ENCODE results near the gene HNRNPUL2.
A peak's percentile ranks its signal among the peaks of the same experiment; 100 is the strongest.
"Not testable (repeated sequence)": the region's sequence is repeated elsewhere in the genome, so short reads cannot be mapped to it uniquely, and the experiment has no call there.

The HNRNPUL2 gene

DNA sequence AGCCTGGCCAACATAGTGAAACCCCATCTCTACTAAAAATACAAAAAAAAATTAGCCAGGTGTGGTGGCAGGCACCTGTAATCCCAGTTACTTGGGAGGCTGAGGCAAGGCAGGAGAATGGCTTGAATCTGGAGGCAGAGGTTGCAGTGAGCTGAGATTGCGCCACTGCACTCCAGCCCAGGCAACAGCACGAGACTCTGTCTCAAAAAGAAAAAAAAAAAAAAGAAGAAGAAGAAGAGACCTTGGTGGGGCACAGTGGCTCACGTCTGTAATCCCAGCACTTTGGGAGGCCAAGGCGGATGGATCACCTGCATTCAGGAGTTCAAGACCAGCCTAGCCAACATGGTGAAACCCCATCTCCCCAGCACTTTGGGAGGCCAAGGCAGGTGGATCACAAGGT is 23.3 kb downstream of the HNRNPUL2 start:
- not testable (repeated sequence) for DNase-seq (ENCODE audit: low read depth in 2 of 2)

DNA sequence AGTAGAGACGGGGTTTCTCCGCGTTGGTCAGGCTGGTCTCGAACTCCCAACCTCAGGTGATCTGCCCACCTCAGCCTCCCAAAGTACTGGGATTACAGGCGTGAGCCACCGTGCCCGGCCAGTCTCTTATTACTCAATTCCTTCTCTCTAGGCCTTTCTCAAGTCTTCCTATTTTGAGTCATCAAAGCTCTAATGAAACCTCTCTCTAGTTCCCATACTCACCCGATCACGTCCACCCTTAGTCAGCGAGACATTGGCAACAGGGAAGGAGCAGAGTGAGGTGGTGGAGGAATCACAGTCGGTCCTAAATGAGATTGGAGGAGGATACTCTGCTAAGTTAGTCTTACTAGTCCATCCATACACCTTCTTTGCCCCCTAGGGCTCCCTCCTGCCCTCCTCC is 25.0 kb downstream of the HNRNPUL2 start:
- DNase-seq (ENCODE audit: low read depth in 2 of 2): no peak

DNA sequence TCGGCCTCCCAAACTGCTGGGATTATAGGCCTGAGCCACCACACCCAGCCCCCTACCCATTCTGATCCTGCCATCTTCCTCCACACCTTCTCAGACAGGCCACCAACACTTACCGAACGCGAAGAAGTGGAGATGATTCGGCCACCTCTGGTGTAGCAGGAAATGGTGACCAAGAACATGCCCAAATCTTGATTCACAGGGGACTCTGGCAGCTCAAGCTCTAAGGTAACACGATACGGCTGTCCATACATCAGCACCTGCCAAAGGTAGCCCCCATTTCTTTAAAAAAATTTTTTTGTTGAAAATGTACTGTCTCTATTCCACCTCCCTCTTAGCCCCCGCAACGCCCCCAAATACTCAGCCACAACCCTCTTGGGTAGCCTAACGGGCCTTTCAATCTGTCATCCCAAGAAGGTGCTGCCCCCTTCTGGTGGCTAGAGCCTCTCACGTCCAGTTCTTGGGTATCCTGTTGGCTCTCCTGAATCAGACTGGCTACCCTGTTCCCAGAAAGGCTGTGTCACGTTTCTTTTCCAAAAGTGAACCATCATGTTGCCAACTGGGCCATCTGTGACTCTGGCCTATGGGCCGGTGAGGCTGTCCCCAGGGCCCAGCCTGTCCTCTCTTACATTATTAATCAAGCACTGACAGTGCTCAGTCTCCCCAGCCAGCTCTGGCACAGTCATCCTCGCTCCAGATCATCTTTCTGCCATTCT is 32.6 kb downstream of the HNRNPUL2 start:
- DNase-seq (ENCODE audit: low read depth in 2 of 2): peak; percentile 37 to 67

- DNase-seq (ENCODE audit: low read depth in 2 of 2): not testable (repeated sequence)
Observed at GRCh38 chr11:62693624-62694023, 33.6 kb downstream of the HNRNPUL2 start.

GRCh38 chr11:62689421-62690183 is 37.7 kb downstream of the HNRNPUL2 start, which contains the start of gene LRRN4CL:
TSS of gene LRRN4CL (minus strand) at chr11:62689530. CDS start at chr11:62688508, 1,022 bp downstream.
- no peak for DNase-seq (ENCODE audit: low read depth in 2 of 2)

DNA sequence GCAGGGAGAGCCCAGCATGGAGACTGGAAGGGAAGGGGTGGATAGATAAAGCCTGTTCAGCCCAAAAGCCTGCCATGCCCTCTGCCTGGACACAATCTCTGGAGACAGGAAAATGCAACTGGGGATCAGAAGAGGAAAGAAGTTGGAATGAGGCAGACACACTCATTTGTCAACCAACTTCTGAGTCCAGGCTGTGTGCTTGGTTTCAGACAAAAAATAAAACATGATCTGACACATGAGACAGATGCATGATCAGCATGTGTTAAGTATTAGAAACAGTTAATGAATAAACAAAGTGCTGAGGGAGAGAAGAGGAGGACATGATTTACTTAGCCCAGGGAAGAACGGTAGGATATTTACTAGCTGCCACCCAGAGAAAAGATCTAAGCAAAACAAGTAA is 38.8 kb downstream of the HNRNPUL2 start:
- no peak for DNase-seq (ENCODE audit: low read depth in 2 of 2)

DNA sequence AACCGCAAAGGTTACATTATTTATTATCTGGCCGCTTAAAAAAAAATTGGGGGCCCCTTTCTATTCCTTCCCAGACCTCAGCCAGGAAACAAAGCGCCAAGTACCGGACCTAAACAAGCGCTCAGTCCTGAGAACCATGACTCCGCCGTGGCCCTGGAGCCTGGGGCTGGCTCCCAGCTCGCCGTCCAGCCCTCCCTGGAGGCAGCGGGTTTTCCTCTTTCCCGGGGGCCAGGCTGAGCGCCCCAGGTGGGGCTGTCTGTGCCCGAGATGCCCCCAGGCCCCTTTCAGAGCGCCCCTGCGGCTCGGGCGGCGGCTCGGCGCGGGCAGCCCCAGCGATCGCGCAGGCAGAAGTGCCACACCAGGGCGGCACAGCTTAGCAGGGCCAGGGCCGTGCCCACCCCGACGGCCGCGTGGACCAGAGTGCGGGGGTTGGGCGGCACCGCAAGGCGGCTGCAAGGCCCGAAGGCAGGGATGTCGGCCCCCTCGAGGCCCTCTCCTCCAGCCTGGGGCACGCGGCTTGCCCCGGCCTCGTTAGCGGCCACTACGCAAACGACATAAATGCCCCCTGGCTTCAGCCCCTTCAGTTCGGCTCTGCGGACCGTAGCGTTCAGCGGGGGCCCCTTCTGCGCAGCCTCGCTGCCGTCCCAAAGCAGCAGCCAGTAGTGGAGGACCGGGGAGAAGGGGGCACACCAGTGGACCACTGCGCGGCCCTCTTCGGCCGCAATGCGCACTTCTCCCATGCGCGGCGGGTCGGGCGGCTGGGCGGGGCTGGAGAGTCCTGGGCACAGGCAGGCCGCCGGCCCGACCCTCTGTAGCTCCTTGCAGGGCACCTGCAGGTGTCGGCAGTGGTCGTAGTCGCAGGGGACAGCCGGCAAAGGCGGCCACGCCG is 39.5 kb downstream of the HNRNPUL2 start:
- DNase-seq (ENCODE audit: low read depth in 2 of 2): no peak

DNA sequence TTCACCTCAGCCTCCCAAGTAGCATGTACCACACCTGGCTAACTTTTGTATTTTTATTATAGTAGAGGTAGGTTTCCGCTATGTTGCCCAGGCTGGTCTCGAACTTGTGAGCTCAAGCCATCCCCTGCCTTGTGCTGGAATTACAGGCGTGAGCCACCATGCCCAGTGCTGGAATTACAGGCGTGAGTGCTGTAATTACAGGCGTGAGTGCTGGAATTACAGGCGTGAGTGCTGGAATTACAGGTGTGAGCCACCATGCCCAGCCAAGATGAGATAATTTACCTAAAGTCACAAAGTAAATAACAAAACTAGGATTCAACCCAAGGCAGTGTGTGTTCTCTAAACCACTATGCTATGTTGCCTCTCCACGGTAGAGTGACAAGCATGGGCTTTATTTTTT is 44.7 kb downstream of the HNRNPUL2 start:
- no peak for DNase-seq (ENCODE audit: low read depth in 2 of 2)

DNA sequence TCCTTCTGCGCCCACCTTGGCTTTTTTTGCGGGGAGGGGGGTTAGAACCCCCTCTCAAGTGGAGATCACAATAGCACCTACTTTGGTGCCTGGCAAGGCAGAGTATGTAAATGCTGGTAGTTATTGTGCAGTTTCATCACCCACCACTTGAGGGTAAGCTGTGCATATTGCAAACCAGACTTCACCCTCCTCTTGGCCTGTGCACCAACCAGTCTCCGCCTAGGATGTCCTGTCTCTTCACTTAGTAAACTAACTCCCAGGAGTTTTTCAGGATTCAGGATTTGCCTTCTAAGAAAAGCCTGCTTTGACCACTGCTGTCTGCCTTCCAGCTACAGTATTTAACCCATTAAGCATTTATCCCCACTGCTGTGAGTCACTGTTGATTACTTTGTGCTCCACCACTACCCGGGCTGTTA is 46.4 kb downstream of the HNRNPUL2 start:
- DNase-seq (ENCODE audit: low read depth in 2 of 2): no peak

DNA sequence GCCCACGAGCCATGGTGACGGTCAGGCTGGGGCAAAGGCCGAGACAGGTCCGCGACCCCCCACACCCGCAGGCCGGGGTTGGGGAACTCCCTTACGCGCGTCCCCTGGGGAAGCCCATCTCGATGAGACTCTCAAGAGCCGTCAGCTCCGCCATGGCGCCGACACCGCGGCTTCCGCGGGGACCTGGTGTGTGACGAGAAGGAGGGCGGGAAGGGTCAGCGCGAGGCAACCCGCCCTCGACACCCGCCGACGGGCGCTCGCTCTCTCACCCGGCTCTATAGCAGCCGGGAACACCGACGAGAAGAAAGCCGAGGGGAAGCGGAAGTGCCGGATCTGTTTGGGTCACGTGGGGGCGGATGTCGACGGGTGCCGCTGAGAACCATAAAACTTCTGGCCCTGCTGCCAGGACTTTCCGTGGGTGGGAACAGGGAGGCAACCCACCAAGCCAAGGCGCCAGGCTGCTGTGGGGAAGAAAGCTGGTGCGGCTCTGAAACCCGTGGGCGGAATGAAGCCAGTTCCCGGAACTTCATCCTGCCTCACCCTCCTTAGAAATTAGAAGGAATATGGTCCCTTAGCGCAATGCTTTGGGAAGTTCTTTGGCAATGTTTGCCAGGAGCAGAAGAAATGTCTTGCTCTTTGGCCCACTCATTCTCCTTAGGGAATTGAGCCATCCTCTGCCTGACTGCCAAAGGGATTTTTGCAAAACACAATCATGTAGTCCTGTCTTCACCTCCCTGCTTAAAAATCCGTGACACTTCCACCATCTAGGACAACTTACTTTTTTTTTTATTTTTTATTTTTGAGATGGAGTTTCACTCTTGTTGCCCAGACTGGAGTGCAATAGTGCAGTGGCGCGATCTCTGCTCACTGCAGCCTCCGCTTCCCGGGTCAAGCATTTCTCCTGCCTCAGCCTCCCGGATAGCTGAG is 48.2 kb downstream of the HNRNPUL2 start, which contains the start of gene UBXN1:
TSS of gene UBXN1 (minus strand) at position 304 of the 927 bp plus-strand sequence. CDS start at position 154, 150 bp downstream.
- peak; percentile 71 to 86 for DNase-seq (ENCODE audit: low read depth in 2 of 2)

GRCh38 chr11:62678433-62678769 is 48.9 kb downstream of the HNRNPUL2 start:
- no peak for DNase-seq (ENCODE audit: low read depth in 2 of 2)

GRCh38 chr11:62677714-62678113 is 49.5 kb downstream of the HNRNPUL2 start:
- no peak for DNase-seq (ENCODE audit: low read depth in 2 of 2)

DNA sequence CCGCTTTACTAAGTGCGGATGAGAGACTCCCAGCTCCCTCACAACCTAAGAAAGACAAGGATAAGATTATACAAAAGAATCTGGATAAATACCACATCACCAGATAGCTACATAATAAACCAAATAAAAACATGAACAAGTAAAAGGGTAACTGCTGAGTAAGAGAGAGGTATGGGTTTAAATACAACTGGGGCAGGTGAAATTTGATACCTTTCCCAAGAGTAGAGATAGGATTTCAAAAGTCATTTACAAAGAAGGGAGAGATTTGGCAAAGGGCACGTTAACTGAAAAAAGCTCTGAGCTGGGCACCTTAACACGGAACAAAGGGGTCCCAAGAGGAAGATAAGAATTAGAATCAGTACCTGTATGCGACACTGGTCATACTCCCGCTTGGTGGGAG is 50.1 kb downstream of the HNRNPUL2 start:
- DNase-seq (ENCODE audit: low read depth in 2 of 2): no peak

- DNase-seq (ENCODE audit: low read depth in 2 of 2): no peak
Observed at GRCh38 chr11:62676698-62677097, 50.6 kb downstream of the HNRNPUL2 start.

- DNase-seq (ENCODE audit: low read depth in 2 of 2): not testable (repeated sequence)
Observed at GRCh38 chr11:62675415-62675814, 51.8 kb downstream of the HNRNPUL2 start.

- no peak for DNase-seq (ENCODE audit: low read depth in 2 of 2)
Observed at GRCh38 chr11:62673196-62673525, 54.1 kb downstream of the HNRNPUL2 start.

GRCh38 chr11:62671608-62672389 is 55.5 kb downstream of the HNRNPUL2 start, which contains the start of the genes LBHD1 and UQCC3:
TSS of gene LBHD1 (minus strand) at chr11:62672267. CDS start at chr11:62670031, 2,236 bp downstream.
TSS of gene UQCC3 (plus strand) at chr11:62671673. CDS start at chr11:62671746, 73 bp downstream.
- DNase-seq (ENCODE audit: low read depth in 2 of 2): peak in 1 of 2 experiments; percentile 69

DNA sequence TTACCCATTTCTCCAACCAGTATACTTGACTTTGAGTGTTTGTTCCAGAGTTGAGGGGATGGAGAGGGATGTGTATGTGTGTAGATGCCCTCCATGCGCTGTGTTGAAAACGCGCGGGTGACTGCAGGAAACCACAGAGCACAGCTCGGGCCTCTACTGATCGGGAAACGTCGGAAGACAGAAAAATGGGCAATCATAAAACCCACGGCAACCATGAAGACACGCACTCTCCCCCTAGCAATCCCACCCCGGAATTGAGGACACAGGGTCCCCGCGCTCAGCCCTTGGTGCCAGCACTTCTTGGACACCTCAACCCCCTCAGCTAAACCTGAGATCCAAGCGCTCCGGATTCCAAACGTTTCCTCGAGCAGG is 56.0 kb downstream of the HNRNPUL2 start:
- DNase-seq (ENCODE audit: low read depth in 2 of 2): no peak

DNA sequence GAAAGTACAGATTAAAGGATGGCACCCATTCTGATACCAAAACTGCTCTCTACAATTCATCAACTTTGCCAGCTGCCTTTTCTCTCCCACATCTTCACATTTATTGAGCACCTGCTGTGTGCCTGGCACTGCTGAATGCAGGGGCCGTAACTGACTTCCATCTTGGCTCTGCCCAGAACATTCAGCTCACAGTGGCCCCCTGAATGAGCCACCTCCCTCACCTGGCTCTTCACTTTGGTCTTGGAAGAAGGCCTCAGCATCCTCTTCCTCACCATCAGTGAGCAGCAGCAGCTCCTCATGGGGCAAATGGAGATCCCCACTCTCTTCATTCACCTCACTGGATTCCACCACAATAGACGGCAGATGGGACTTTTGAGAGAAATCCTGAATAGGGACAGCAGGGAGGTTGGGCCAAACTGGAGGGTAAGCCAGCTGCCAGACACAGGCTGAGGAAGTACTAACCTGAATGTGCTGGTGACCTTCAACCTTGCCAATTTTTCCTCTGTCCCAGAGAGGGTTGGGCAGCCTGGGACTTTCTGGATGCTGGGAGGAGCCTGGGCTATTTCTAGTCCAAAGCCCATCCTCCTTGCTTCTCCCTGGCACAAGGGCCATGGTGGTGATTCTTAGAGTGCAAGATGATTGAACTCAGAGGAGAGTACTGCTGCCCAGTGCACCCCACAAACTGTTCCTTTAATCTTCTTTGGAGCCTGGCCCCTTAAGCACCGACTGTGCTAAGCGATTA is 57.7 kb downstream of the HNRNPUL2 start:
- DNase-seq (ENCODE audit: low read depth in 2 of 2): no peak

Measured in stimulated activated CD4-positive, alpha-beta T cell treated with anti-CD3 and anti-CD28 coated beads, Interleukin-12 subunit alpha, Interleukin-12 subunit beta, amount 100 ng/mL, for 24 hours (primary cell).